Astrocyte of the spinal cord (primary cell): ENCODE measurements around the gene RANBP1.

Source experiments
- DNase-seq: peaks from one replicate; pipeline ENCODE4 v3.0.0; 2011; ENCODE audit warnings: low read depth, low spot score
- H3K4me3 ChIP-seq: 2 replicates; pipeline ENCODE4 v1.5.1; 2011; ENCODE audit warnings: low read depth, mild to moderate bottlenecking, low read length, moderate library complexity
- CTCF ChIP-seq: IDR thresholded peaks from 2 replicates; pipeline ENCODE4 v1.5.1; 2012; ENCODE audit warnings: low read depth, mild to moderate bottlenecking, low read length, inconsistent platforms
- in situ Hi-C: cut with HindIII; loops from 2 replicates; pipeline ENCODE4 v1.10.0; 2017; ENCODE audit warnings: low sequenced_read_pairs

RANBP1 gene

DNA sequence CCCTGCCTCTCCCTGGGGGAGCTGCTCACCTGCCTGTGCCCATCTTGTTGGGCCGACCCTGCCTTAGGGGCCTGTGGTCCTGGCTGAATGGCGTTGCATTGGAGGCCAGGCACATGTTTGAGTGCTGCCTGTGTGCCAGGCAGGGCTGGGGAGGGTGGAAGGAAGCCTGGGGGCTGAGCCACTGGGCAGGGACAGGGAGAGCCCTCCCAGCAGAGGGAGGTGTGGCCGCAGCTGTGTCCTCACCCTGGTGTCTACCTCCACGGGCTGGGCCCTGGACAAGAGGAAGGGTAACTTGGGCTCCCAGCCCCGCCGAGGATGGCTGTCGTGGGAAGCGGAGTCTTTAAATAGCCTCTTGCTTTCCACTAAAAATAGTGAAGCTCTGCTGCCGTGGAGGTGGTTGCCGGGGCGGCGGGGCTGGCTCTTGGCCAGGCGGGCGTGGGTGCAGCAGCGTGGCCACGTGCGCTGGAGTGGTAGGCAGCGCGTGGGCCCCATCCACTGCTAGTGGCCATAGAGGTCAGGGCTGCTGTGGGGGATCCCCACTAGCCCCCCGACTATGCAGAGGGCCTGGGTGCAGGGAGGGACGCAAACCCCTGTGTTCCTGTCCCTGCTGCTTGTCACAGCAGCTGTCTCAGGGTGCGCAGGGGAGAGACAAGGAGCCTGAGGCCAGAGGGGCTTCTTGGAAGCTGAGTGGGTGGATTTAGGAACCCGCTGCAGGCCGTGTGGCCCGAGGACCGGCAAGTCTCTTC lies 21.9 kb downstream of the RANBP1 start:
- no peak overlapping the region for H3K4me3 ChIP-seq
- TF ChIP-seq CTCF = no peak
- DNase-seq = no peak
- in situ Hi-C loops = no loop called here

- in situ Hi-C loops = no loop called here
- no peak for DNase-seq
- H3K4me3 ChIP-seq = no peak overlapping the region
- no peak for TF ChIP-seq CTCF
Measured at GRCh38 chr22:20138417-20138738, 22.5 kb downstream of the RANBP1 start.

DNA sequence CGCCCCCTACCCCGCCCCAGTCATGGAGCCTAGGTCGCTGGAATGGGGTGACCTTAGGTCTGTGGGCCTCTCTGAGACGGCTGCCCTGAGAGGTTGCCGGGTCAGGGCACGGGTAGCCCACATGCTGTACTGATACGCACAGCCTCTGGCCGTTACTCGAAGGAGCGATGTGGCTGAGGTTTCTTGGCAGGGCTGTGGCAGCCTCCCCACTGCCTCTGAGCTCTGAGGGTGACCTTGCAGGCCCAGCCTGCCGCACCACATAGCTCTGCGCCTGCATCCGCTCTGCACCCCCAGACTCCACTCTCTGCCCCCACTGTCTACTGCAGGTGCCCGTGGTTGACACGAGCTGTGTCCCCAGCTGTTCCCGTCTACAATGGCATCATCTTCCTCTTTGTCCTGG lies 23.0 kb downstream of the RANBP1 start:
- no peak for TF ChIP-seq CTCF
- H3K4me3 ChIP-seq = no peak overlapping the region
- DNase-seq = no peak
- in situ Hi-C loops = no loop called here

- no peak overlapping the region for H3K4me3 ChIP-seq
- in situ Hi-C loops = no loop called here
- TF ChIP-seq CTCF = no peak
- DNase-seq = no peak
Measured at GRCh38 chr22:20139391-20140106, 23.6 kb downstream of the RANBP1 start.

- in situ Hi-C loops = no loop called here
- TF ChIP-seq CTCF = no peak
- H3K4me3 ChIP-seq = no peak overlapping the region
- DNase-seq = no peak
Measured at GRCh38 chr22:20140107-20140445, 24.2 kb downstream of the RANBP1 start.

DNA sequence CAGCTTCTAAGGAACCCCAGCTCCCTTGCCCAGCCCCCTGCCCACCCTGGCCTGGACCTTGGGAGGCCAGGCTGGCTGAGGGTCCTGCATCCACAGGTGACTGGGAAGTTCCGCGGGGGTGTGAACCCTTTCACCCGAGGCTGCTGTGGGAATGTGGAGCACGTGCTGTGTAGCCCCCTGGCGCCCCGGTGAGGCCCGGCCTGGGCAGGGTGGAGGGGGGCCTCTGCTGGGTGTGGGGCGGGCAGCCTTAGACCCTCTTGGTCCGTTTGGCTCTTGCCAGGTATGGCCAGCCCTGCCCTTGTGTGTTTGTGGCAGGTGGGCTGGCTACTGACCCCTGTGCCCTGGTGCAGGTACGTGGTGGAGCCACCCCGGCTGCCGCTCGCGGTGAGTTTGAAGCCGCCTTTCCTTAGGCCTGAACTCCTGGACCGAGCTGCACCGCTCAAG lies 24.6 kb downstream of the RANBP1 start:
- DNase-seq = no peak
- H3K4me3 ChIP-seq = no peak overlapping the region
- no peak for TF ChIP-seq CTCF
- in situ Hi-C loops = no loop called here
